ENCODE results near the gene SETBP1.

The SETBP1 gene

GRCh38 chr18:44921974-44922373, 241.3 kb downstream of the SETBP1 start:
- no peak for TF ChIP-seq POLR2AphosphoS5 (IDR thresholded peaks at IDR 0.05; ENCODE audit: low read depth, low read length)
- DNase-seq (ENCODE audit: insufficient read length) (no peak), FAIRE-seq (no peak)

- FAIRE-seq (no peak), DNase-seq (ENCODE audit: insufficient read length) (no peak)
- TF ChIP-seq TAF1 (IDR thresholded peaks at IDR 0.05; ENCODE audit: borderline replicate concordance, low read depth, low read length) (no peak), POLR2A (IDR thresholded peaks at IDR 0.05; ENCODE audit: low read depth, low read length) (no peak), POLR2AphosphoS5 (IDR thresholded peaks at IDR 0.05; ENCODE audit: low read depth, low read length) (no peak)
Measured at GRCh38 chr18:44922968-44923367, 242.3 kb downstream of the SETBP1 start.

DNA sequence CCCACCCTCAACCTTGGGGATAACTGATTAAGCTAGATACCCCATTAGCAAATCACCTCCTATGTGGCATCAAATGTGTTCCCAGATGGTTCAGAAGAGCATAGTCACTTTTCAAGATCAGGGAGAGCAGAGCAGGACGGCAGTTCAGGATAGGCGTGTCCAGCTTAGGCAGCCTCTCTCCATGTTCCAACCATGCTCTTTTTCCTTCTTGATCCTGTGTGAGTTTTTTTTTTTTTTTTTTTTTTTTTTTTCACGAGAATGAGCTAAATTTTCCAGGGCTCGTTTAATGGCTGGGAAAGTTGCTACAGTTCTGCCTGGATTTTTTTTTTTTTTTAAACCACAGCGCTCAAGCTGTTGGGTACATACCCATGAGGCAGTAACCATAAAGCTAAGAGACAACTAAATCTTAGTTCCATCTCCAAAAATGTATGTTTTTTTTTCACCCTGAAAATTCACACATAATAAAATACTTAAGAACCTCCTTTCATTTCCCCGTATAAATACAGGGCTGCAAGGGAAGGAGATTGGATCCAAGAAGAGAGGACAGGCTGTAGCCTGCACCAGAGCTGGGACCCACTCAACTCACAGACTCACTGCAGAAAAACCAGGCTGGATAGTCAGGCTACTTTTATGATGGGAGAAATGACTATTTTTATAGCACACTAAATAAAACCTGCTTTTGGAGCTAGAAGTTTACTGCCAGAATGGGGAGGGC, 244.3 kb downstream of the SETBP1 start:
- no peak for DNase-seq (ENCODE audit: insufficient read length)
- no peak for TF ChIP-seq TAF1 (IDR thresholded peaks at IDR 0.05; ENCODE audit: borderline replicate concordance, low read depth, low read length)
- TF ChIP-seq POLR2A (IDR thresholded peaks at IDR 0.05; ENCODE audit: low read depth, low read length) = no peak
- TF ChIP-seq POLR2AphosphoS5 (IDR thresholded peaks at IDR 0.05; ENCODE audit: low read depth, low read length) = no peak
- FAIRE-seq = no peak

- TF ChIP-seq POLR2A (IDR thresholded peaks at IDR 0.05; ENCODE audit: low read depth, low read length) (no peak), TAF1 (IDR thresholded peaks at IDR 0.05; ENCODE audit: borderline replicate concordance, low read depth, low read length) (no peak)
- DNase-seq (ENCODE audit: insufficient read length) (no peak), FAIRE-seq (no peak)
Measured at GRCh38 chr18:44927127-44927849, 246.6 kb downstream of the SETBP1 start.

DNA sequence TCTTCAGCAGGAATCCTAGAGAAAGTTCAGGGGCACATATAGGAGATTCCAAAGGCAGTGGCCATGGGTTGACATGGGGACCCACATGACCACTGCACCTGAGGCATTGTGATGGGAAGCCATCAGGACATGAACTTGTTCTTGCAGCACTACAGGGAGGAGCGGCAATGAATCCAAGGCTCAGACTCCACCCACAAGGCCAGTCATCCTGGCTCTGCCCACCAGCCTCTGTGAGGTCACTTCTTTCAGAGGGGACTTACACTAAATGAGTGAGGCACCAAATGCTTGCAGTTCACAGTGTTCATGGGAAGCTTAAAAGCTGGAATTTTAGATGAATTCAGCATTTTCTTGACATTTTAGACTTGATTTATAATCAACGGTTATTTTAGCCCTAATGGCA, 254.2 kb downstream of the SETBP1 start:
- TF ChIP-seq POLR2A (IDR thresholded peaks at IDR 0.05; ENCODE audit: low read depth, low read length) (no peak), POLR2AphosphoS5 (IDR thresholded peaks at IDR 0.05; ENCODE audit: low read depth, low read length) (no peak)
- FAIRE-seq (no peak), DNase-seq (ENCODE audit: insufficient read length) (no peak)

DNA sequence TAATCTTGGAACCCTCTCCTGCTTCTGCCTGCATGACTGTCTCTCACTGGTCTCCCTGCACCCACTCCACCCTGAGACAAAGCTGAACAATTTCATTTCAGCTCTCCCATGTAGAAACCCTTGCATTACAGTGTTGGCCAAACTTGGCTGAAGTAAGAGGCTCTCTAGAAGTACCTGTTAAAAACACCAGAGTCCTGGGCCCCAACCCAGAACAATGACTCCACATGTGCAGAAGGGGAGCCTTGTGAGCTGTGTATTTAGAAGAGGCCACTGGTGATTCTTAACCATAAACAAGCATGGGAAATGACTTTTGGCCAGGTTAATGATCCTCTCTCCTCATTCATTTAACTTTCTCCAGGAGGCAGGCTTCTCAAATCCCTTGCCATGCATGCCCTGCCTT, 254.8 kb downstream of the SETBP1 start:
- TF ChIP-seq POLR2AphosphoS5 (IDR thresholded peaks at IDR 0.05; ENCODE audit: low read depth, low read length) = no peak
- no peak for TF ChIP-seq TAF1 (IDR thresholded peaks at IDR 0.05; ENCODE audit: borderline replicate concordance, low read depth, low read length)
- no peak for TF ChIP-seq POLR2A (IDR thresholded peaks at IDR 0.05; ENCODE audit: low read depth, low read length)
- FAIRE-seq = no peak
- DNase-seq (ENCODE audit: insufficient read length) = no peak

DNA sequence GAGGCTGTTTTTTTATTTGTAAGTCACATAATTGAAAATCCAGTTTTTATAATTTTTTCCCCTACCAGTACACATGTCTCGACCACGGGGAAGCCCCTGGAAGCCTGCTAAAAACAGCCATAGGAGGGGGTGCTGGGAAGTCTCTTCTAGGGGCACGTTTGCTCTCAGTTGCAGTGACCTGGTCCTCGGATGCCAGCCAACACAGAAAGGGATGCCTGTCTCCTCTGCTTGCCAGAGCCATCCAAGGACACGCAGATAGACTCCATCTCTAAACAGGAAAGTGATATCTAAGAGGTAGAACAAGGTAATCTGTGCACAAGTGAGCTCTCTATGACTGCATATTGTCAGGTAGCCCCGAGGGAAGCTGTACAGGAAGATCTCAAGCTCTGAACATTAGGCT, 255.8 kb downstream of the SETBP1 start:
- DNase-seq (ENCODE audit: insufficient read length) (no peak), FAIRE-seq (no peak)
- no peak for TF ChIP-seq POLR2A (IDR thresholded peaks at IDR 0.05; ENCODE audit: low read depth, low read length)
- TF ChIP-seq TAF1 (IDR thresholded peaks at IDR 0.05; ENCODE audit: borderline replicate concordance, low read depth, low read length) = no peak
- no peak for TF ChIP-seq POLR2AphosphoS5 (IDR thresholded peaks at IDR 0.05; ENCODE audit: low read depth, low read length)

DNA sequence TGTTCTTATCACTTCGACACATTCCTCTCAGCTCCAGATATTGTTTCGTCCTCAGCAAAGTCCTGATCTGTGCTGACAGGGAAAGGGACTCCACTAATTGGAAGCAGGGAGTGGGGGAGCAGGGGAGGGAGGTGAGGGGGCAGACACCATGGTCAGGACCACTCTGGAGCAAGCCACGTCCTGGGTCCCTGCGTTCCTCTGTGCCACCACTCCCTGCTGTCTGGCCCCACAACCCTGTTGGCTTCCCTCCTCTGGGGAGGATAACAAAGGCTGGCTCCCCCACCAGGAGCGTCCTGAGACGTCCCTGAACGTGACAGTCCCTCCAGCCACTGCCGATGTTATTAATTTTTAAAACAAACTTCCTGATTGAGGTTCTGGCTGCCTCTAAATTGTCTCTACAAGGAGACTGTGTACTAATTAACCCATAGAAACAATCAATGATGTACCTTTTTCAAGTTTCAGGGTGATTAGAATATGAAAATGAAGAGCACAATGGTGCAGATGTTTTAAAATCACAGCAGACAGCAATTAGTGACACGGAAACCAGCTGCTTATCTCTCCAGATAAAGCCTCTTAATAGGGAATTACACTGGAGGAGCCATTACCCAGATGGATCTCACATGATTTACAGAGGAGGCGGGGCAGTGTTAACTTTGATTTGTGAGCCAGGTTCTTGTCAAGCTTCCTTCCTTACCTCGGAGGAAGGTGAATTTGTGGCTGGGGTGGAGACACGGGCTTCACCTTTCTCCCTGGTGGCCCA, 257.5 kb downstream of the SETBP1 start:
- FAIRE-seq (no peak), DNase-seq (ENCODE audit: insufficient read length) (no peak)
- TF ChIP-seq TAF1 (IDR thresholded peaks at IDR 0.05; ENCODE audit: borderline replicate concordance, low read depth, low read length) (no peak), POLR2A (IDR thresholded peaks at IDR 0.05; ENCODE audit: low read depth, low read length) (no peak), POLR2AphosphoS5 (IDR thresholded peaks at IDR 0.05; ENCODE audit: low read depth, low read length) (no peak)

DNA sequence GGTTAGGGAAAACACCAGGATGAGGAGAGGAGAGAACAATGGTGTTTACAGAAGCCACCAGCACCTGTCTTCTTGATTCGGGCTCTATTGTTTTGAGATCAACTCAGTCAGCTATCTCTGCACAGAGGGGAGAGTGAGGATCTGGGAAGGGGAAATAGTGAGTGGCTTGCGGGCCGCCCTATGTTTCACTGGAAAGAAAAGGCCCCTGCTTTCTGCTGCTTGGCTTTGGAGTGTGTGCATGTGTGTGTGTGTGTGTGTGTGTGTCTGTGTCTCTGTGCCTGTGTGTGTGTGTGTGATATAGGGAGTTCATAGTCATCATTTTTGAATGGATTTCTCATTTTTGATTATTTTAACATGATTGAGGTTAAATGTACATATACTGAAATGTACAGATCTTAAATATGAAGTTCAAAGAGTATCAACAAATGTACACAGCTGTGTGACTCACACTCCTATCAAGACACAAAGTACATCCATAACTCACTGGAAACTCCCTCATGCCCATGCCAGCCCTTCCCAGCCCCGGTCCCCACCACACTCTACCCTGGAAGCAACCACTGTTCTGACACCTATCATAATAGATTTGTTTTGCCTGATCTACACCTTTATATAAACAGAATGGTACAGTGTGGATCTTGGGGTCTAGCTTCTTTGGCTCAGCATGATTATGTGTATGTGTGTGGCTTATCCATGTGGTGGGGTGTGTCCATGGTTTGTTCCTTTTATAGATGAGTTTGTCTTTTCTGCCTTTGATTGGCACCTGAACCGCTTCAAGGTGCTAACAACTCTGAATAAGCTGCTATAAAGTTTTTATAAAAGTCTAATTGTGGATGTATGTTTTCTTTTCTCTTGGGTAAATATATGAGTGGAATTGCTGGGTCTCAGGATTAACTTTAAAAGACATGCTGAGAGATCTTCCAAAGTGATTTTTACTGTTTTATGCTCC, 258.3 kb downstream of the SETBP1 start:
- no peak for DNase-seq (ENCODE audit: insufficient read length)
- TF ChIP-seq POLR2A (IDR thresholded peaks at IDR 0.05; ENCODE audit: low read depth, low read length) (no peak), TAF1 (IDR thresholded peaks at IDR 0.05; ENCODE audit: borderline replicate concordance, low read depth, low read length) (no peak)

DNA sequence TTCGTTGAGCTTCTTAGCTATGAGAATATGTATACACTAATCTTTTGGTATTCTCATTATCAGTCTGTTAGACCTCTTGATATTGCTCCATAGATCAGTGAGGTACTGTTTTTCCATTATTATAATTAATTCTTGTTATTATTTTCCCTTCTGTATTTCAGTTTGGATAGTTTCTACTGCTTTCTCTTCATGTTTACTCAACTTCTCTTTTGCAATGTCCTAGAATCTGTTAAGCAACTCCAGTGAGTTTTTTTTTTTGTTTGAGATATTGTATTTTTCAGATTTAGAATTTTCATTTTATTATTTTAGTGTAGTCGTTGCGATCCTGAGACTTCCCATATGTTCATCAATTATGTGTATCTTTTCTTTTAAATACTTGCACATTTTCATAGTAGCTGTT, 260.8 kb downstream of the SETBP1 start:
- TF ChIP-seq POLR2A (IDR thresholded peaks at IDR 0.05; ENCODE audit: low read depth, low read length) (no peak), TAF1 (IDR thresholded peaks at IDR 0.05; ENCODE audit: borderline replicate concordance, low read depth, low read length) (no peak), POLR2AphosphoS5 (IDR thresholded peaks at IDR 0.05; ENCODE audit: low read depth, low read length) (no peak)
- FAIRE-seq = no peak
- no peak for DNase-seq (ENCODE audit: insufficient read length)

More for the DNA sequence above, 258.3 kb downstream of the SETBP1 start:
- no peak for FAIRE-seq

- FAIRE-seq = no peak
- DNase-seq (ENCODE audit: insufficient read length) = no peak
- no peak for TF ChIP-seq POLR2AphosphoS5 (IDR thresholded peaks at IDR 0.05; ENCODE audit: low read depth, low read length)
- no peak for TF ChIP-seq POLR2A (IDR thresholded peaks at IDR 0.05; ENCODE audit: low read depth, low read length)
- TF ChIP-seq TAF1 (IDR thresholded peaks at IDR 0.05; ENCODE audit: borderline replicate concordance, low read depth, low read length) = no peak
Measured at GRCh38 chr18:44942073-44942472, 261.4 kb downstream of the SETBP1 start.
